Stimulated activated naive CD8-positive, alpha-beta T cell treated with anti-CD3 and anti-CD28 coated beads, Interleukin-15, amount 100 ng/mL, for 72 hours (primary cell): ENCODE measurements around the gene HMSD.
"Not testable (repeated sequence)": the region's sequence is repeated elsewhere in the genome, so short reads cannot be mapped to it uniquely, and the experiment has no call there.

ENCODE experiments used
- ATAC-seq: fragments of 150-1000 bp; cut with Tn5 transposase; 2 replicates; pipeline ENCODE4 v1.10.0; 2021; ENCODE audit warnings: mild to moderate bottlenecking, moderate library complexity
- DNase-seq, 2 donors: peaks; one replicate each; pipeline ENCODE4 v3.0.0; 2021 to 2022
- H3K27ac Mint-ChIP-seq, 2 donors: one replicate each; pipeline ENCODE4 v1.8.0; 2022; ENCODE audit warnings: mild to moderate bottlenecking in 2 of 2, mixed read lengths in 2 of 2, moderate library complexity in 2 of 2
- H3K27me3 Mint-ChIP-seq: one replicate; pipeline ENCODE4 v1.8.0; 2022; ENCODE audit warnings: mixed read lengths
- H3K4me1 Mint-ChIP-seq: one replicate; pipeline ENCODE4 v1.8.0; 2022; ENCODE audit warnings: mild to moderate bottlenecking, mixed read lengths
- H3K4me3 Mint-ChIP-seq, 2 donors: one replicate each; pipeline ENCODE4 v1.8.0; 2022; ENCODE audit warnings: mild to moderate bottlenecking in 2 of 2, mixed read lengths in 2 of 2, moderate library complexity in 1 of 2
- H3K9me3 Mint-ChIP-seq, 2 donors: one replicate each; pipeline ENCODE4 v1.8.0; 2022; ENCODE audit warnings: mixed read lengths in 2 of 2

The HMSD gene

DNA sequence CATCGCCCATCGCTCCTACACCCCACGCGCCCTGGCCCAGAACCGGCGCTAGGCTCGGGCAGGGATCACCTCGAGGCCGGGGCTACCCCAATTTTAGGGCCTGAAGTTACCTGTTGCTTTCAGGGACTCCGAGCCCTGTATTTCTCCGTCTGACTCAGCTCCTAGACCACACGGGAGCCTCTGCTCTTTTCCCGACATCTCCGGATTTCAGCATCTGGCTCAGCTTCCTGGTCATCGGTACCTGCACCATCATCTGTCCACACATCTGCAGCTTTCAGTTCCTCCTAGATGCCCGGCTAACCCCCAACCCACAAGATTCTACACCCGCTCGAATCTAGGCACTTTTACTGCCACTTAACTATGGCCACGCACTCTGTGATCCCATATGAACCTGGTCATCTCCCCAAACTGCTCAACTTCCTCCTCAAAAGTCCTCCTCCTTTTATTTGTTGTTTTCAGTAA, 12.1 kb upstream of the HMSD start:
- peaks cover 9% of the 10 kb centered on the region for H3K27me3 Mint-ChIP-seq
- H3K27ac Mint-ChIP-seq, result no peak overlapping the region
- ATAC-seq, result no peak
- H3K4me1 Mint-ChIP-seq, result peaks cover 7% of the 10 kb centered on the region
- H3K9me3 Mint-ChIP-seq, result no peaks in the 10 kb centered on the region
- no peak for DNase-seq
- H3K4me3 Mint-ChIP-seq, result no peak overlapping the region

DNA sequence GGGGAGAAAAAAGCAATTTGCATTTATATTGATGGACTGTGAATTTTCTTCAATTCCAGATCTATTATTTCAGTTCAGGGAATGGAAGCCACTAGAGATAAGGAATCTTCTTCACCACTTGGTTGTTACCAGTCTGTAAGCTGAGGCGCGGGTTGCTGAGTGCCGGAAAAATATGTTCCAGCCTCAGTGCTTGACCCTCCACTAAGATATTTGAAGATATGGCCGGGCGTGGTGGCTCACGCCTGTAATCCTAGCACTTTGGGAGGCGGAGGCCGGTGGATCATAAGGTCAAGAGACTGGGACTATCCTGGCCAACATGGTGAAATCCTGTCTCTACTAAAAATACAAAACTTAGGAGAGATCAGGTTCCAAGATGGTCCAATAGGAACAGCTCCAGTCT, 9.1 kb upstream of the HMSD start:
- Mint-ChIP-seq H3K27me3 (peaks cover 39% of the 10 kb centered on the region), H3K9me3 (no peaks in the 10 kb centered on the region), H3K27ac (no peak overlapping the region), H3K4me3 (no peak overlapping the region), H3K4me1 (peaks cover 7% of the 10 kb centered on the region)
- ATAC-seq (no peak), DNase-seq (no peak)

DNA sequence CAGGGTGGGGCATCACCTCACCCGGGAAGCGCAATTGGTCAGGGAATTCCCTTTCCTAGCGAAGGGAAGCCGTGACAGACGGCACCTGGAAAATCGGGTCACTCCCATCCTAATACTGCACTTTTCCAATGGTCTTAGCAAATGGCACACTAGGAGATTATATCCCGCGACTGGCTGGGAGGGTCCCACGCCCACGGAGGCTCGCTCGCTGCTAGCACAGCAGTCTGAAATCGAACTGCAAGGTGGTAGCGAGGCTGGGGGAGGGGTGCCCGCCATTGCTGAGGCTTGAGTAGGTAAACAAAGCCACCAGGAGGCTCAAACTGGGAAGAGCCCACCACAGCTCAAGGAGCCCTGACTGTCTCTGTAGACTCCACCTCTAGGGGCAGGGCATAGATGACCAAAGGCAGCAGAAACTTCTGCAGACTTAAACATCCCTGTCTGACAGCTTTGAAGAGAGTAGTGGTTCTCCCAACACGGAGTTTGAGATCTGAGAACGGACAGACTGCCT, 8.5 kb upstream of the HMSD start:
- H3K27ac Mint-ChIP-seq, ATAC-seq, DNase-seq, H3K4me1 Mint-ChIP-seq, H3K4me3 Mint-ChIP-seq, H3K9me3 Mint-ChIP-seq: not testable (repeated sequence)
- peaks cover 39% of the 10 kb centered on the region for H3K27me3 Mint-ChIP-seq

GRCh38 chr18:63947051-63947790, 1.9 kb upstream of the HMSD start:
- Mint-ChIP-seq H3K9me3 (peaks cover 6 to 7% of the 10 kb centered on the region in 2 donors), H3K4me3 (no peak overlapping the region), H3K27me3 (peaks cover 44% of the 10 kb centered on the region), H3K4me1 (peaks cover 38% of the 10 kb centered on the region), H3K27ac (no peak overlapping the region)
- DNase-seq (no peak), ATAC-seq (no peak)

GRCh38 chr18:63951302-63951705, 2.2 kb downstream of the HMSD start:
- Mint-ChIP-seq H3K9me3 (peaks cover 6 to 7% of the 10 kb centered on the region in 2 donors), H3K4me3 (peak overlapping the region; percentile 21 to 82), H3K27ac (peak overlapping the region in 1 of 2 donors; percentile 72), H3K27me3 (peaks cover 29% of the 10 kb centered on the region), H3K4me1 (peaks cover 38% of the 10 kb centered on the region)
- ATAC-seq (peak; percentile 72), DNase-seq (peak in 1 of 2 donors; percentile 44)

DNA sequence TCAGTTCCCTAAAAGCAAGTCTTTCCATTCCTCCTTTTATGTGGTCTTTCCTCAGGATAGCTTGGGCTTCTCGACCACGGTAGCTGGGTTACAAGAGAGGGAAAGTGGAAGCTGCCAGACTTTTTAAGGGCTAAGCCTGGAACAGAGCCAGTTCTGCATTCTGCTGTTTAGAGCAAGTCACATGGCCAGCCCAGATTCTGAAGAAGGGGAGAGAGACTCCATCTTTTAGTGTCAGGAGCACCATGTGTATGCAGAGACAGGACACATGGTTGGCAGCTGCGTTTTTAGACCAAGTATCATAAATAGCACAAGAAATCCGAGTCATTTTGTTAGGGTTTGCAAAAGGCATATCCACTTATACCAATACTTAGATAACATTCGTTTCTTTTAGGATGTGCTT, 4.7 kb downstream of the HMSD start:
- H3K27ac Mint-ChIP-seq, result no peak overlapping the region
- H3K4me3 Mint-ChIP-seq, result no peak overlapping the region
- peaks cover 36% of the 10 kb centered on the region for H3K27me3 Mint-ChIP-seq

GRCh38 chr18:63956755-63957154, 7.7 kb downstream of the HMSD start:
- no peak for DNase-seq
- ATAC-seq, result peak; percentile 73
- Mint-ChIP-seq H3K9me3 (peaks cover 0 to under 1% of the 10 kb centered on the region in 2 donors), H3K27me3 (peaks cover 44% of the 10 kb centered on the region), H3K4me3 (no peak overlapping the region), H3K27ac (no peak overlapping the region), H3K4me1 (peaks cover under 1% of the 10 kb centered on the region)

More for the DNA sequence above, 4.7 kb downstream of the HMSD start:
- H3K4me1 Mint-ChIP-seq, result peaks cover 27% of the 10 kb centered on the region
- peaks cover 6 to 7% of the 10 kb centered on the region in 2 donors for H3K9me3 Mint-ChIP-seq
- no peak for DNase-seq
- ATAC-seq, result no peak

DNA sequence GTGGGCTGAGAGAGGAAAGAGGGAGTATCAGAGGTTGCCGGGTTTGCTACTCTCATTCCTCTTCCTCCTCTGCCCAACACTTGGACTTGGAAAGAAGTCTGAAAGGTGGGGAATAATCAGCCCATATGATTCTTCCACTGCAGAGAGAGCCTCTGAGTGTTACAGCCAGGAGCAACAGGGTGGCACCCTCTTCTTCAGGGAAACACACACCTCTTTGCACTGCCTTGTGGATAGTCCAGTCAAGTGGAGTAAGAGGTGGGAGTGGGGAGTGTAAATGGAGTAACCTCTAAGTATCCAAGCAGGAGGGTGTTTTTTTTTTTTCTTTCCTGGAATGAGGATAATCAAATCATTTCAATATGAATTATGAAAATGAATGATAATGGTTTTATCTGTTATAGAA, 11.8 kb downstream of the HMSD start:
- H3K4me1 Mint-ChIP-seq, result no peaks in the 10 kb centered on the region
- peak overlapping the region in 1 of 2 donors; percentile 9 for H3K27ac Mint-ChIP-seq
- ATAC-seq (no peak), DNase-seq (no peak)
- H3K9me3 Mint-ChIP-seq, result no peaks in the 10 kb centered on the region
- peaks cover 46% of the 10 kb centered on the region for H3K27me3 Mint-ChIP-seq
- no peak overlapping the region for H3K4me3 Mint-ChIP-seq

DNA sequence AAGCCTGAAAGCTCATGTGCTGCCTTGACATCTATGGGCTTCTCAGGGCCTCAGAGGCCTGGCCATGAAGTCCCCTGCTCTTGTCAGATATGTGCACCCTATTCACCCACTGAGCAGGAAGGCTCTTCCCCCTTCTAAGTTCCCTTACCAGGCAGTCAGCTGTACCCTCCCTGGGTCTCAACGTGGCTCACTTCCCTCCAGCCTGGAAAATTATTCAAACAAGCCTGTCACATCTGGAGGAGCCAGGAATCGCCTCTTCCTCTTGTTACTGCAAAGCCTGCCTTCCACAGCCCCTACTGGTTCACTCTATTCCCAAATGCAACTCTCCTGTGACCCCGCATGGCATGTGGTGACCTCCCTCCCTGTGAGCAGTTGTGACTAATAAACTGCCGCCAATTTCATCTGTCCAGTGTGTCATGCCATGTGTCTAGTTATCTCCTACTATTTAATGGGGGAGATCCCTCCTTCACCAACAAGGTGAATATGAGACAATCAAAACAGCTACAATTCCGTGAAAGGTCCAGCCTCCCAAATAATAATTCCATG, 12.4 kb downstream of the HMSD start:
- Mint-ChIP-seq H3K9me3 (no peaks in the 10 kb centered on the region), H3K27me3 (peaks cover 40% of the 10 kb centered on the region), H3K27ac (peak overlapping the region in 1 of 2 donors; percentile 8), H3K4me1 (no peaks in the 10 kb centered on the region), H3K4me3 (no peak overlapping the region)
- no peak for DNase-seq
- ATAC-seq, result no peak

DNA sequence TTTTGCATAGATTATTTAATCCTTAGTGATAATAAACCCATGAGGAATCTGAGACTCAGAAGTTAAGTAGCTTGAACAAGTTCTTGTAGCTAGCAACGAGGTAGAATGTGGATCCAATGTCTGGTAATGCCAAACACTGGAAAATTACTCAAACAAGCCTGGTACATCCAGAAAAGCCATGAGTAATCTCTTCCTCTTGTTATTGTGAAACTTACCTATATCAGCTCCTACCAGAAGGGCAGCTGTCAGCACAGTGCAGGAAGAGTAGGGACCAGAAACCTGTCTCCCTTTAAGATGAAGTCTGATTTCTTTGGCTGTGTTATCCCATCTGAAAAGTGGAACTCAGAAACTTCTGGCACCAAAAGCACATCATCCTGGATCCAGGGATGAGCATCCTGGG, 13.0 kb downstream of the HMSD start:
- H3K4me3 Mint-ChIP-seq, result no peak overlapping the region
- no peaks in the 10 kb centered on the region for H3K9me3 Mint-ChIP-seq
- H3K4me1 Mint-ChIP-seq, result no peaks in the 10 kb centered on the region
- DNase-seq (no peak), ATAC-seq (peak; percentile 61)
- H3K27me3 Mint-ChIP-seq, result peaks cover 34% of the 10 kb centered on the region
- no peak overlapping the region for H3K27ac Mint-ChIP-seq

DNA sequence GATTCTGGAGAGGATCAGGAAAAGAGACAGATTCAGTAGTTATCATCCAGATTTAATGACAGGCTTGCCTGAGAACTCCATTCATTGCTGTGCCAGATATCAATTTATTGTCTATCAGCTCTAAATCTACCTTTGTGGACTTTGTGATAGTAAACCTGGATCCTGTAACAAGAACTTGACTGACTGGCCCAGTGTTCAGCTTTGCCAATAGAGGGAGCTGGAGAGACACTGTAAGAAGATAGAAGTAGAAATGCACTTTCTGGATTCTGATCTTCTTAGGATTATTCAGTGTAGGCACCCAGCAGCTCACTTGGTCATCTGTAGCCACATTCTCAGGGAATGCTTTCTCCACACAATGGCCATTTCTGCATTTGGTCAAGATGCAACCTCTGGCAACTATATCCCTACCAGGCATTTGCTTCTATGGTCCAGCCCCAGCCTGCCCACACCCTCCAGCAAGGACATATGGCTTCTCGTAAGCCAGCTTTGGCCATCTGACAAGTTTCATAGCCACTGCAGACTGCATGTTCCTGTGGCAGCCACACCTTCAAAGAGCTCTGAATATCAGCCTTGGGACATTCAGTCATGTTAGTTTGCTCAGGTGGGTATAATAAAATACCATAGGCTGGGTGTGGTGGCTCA, 14.6 kb downstream of the HMSD start:
- Mint-ChIP-seq H3K27me3 (peaks cover 26% of the 10 kb centered on the region), H3K9me3 (no peaks in the 10 kb centered on the region), H3K4me3 (no peak overlapping the region), H3K27ac (no peak overlapping the region), H3K4me1 (no peaks in the 10 kb centered on the region)
- ATAC-seq (peak; percentile 71), DNase-seq (peak in 1 of 2 donors; percentile 27)

DNA sequence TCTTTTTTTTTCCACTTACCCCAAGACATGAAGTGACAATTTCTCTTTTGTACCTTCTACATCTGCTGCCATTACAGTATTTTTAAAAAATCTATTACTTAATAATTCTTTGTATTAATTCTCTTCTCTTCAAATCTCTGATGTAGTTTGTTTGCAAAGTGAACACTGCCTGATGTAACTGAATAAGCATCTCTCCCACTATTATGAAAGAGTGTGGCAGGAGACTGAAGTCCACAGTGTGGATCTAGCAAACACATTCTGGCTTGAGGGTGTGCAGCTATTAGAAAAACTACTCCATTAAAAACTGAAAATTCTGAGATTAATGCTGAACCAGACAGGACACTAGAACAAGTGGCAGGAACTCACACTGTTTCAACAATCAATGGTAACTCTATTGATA, 15.8 kb downstream of the HMSD start:
- DNase-seq, result no peak
- ATAC-seq, result no peak
- peaks cover 26% of the 10 kb centered on the region for H3K27me3 Mint-ChIP-seq
- no peaks in the 10 kb centered on the region for H3K9me3 Mint-ChIP-seq
- no peak overlapping the region for H3K27ac Mint-ChIP-seq
- peaks cover 12% of the 10 kb centered on the region for H3K4me1 Mint-ChIP-seq
- H3K4me3 Mint-ChIP-seq, result no peak overlapping the region

- Mint-ChIP-seq H3K27ac (no peak overlapping the region), H3K4me1 (peaks cover 14% of the 10 kb centered on the region), H3K27me3 (peaks cover 20% of the 10 kb centered on the region), H3K9me3 (no peaks in the 10 kb centered on the region), H3K4me3 (no peak overlapping the region)
- DNase-seq, result no peak
- no peak for ATAC-seq
Observed at GRCh38 chr18:63965716-63966330, 16.7 kb downstream of the HMSD start.

- H3K27ac Mint-ChIP-seq, result peak within 1 kb of the TSS; percentile 99
- H3K27me3 Mint-ChIP-seq, result no peaks in the 10 kb centered on the region
- H3K4me1 Mint-ChIP-seq, result peaks cover 35% of the 10 kb centered on the region
- peak within 1 kb of the TSS; percentile 98 to 99 for H3K4me3 Mint-ChIP-seq
- DNase-seq (peak; percentile 77 to 89), ATAC-seq (peak; percentile 93)
- no peaks in the 10 kb centered on the region for H3K9me3 Mint-ChIP-seq
Observed at GRCh38 chr18:63969942-63970808, 21.1 kb downstream of the HMSD start, which contains the start of gene SERPINB8. SERPINB8 (plus strand) TSS chr18:63970081; CDS start chr18:63978309, 8,228 bp downstream.

GRCh38 chr18:63970809-63971205, 21.7 kb downstream of the HMSD start:
- H3K4me1 Mint-ChIP-seq, result peaks cover 37% of the 10 kb centered on the region
- no peaks in the 10 kb centered on the region for H3K27me3 Mint-ChIP-seq
- H3K4me3 Mint-ChIP-seq, result peak overlapping the region; percentile 98 to 99
- H3K27ac Mint-ChIP-seq, result peak overlapping the region; percentile 79 to 99
- no peak for DNase-seq
- H3K9me3 Mint-ChIP-seq, result no peaks in the 10 kb centered on the region
- ATAC-seq, result peak; percentile 2
